NCI-H446 (cell line): ENCODE results near the gene MAP3K20.
"Not testable (repeated sequence)": the region's sequence is repeated elsewhere in the genome, so short reads cannot be mapped to it uniquely, and the experiment has no call there.

Source experiments
- DNase-seq, 2 experiments: peaks; one replicate each; lab custom pipeline; 2025; lab: John Stamatoyannopoulos, UW

MAP3K20 gene

GRCh38 chr2:173075781-173076580 is at the start of gene MAP3K20:
MAP3K20 (plus strand) TSS chr2:173075846; CDS start chr2:173091032, 15,186 bp downstream.
- peak; percentile 41 to 73 for DNase-seq

- no peak for DNase-seq
Observed at GRCh38 chr2:173026479-173026878, 49.2 kb upstream of the MAP3K20 start.

GRCh38 chr2:173027181-173028128 is 48.2 kb upstream of the MAP3K20 start:
- DNase-seq = peak; percentile 90

- peak in 1 of 2 experiments; percentile 42 for DNase-seq
Observed at GRCh38 chr2:173028141-173028540, 47.5 kb upstream of the MAP3K20 start.

GRCh38 chr2:173028671-173029070 is 47.0 kb upstream of the MAP3K20 start:
- peak in 1 of 2 experiments; percentile 31 for DNase-seq

GRCh38 chr2:173030561-173031490 is 44.8 kb upstream of the MAP3K20 start:
- peak in 1 of 2 experiments; percentile 23 for DNase-seq

- DNase-seq = no peak
Observed at GRCh38 chr2:173032032-173032431, 43.6 kb upstream of the MAP3K20 start.

- DNase-seq = no peak
Observed at GRCh38 chr2:173033084-173033483, 42.6 kb upstream of the MAP3K20 start.

GRCh38 chr2:173034143-173034542 is 41.5 kb upstream of the MAP3K20 start:
- DNase-seq = no peak

GRCh38 chr2:173037245-173038120 is 38.2 kb upstream of the MAP3K20 start:
- DNase-seq = no peak

- DNase-seq = not testable (repeated sequence)
Observed at GRCh38 chr2:173038257-173038656, 37.4 kb upstream of the MAP3K20 start.

GRCh38 chr2:173040729-173041128 is 34.9 kb upstream of the MAP3K20 start:
- DNase-seq = no peak

- no peak for DNase-seq
Observed at GRCh38 chr2:173043476-173043875, 32.2 kb upstream of the MAP3K20 start.

GRCh38 chr2:173043897-173044519 is 31.6 kb upstream of the MAP3K20 start:
- no peak for DNase-seq

GRCh38 chr2:173044686-173045085 is 31.0 kb upstream of the MAP3K20 start:
- DNase-seq = no peak

GRCh38 chr2:173045181-173045580 is 30.5 kb upstream of the MAP3K20 start:
- no peak for DNase-seq

GRCh38 chr2:173048522-173048896 is 27.1 kb upstream of the MAP3K20 start:
- peak; percentile 72 to 85 for DNase-seq

- peak; percentile 92 to 97 for DNase-seq
Observed at GRCh38 chr2:173048897-173049661, 26.6 kb upstream of the MAP3K20 start.

- no peak for DNase-seq
Observed at GRCh38 chr2:173049831-173050230, 25.8 kb upstream of the MAP3K20 start.
